ENCODE measurements around the gene LAP3.

LAP3 gene

GRCh38 chr4:17605236-17605635 is 28.2 kb downstream of the LAP3 start:
- CTCF ChIA-PET, result no interaction called here
- POLR2A ChIA-PET, result interaction anchor here (1.1 kb wide), 1 partner anchor 9 kb away, joined by 5 read pairs; the partner anchor contains the start of gene MED28

GRCh38 chr4:17613761-17614415 is 36.9 kb downstream of the LAP3 start:
- ChIA-PET CTCF (no interaction called here), POLR2A (interaction anchor here (0.7 to 1.6 kb wide), 9 partner anchors 8 to 225 kb away, joined by 3 to 8 read pairs (median 3); partner anchors contain the start of genes DCAF16, LAP3 and NCAPG)
- peak; percentile 47 for DNase-seq (ENCODE audit: extremely low spot score)
- TF ChIP-seq ZNF384 (IDR thresholded peaks at IDR 0.05) (peak; percentile 84), PKNOX1 (IDR thresholded peaks at IDR 0.05) (no peak)

More at GRCh38 chr4:17605236-17605635, 28.2 kb downstream of the LAP3 start:
- no peak for DNase-seq (ENCODE audit: extremely low spot score)
- TF ChIP-seq ARNT (IDR thresholded peaks at IDR 0.05) (no peak), SP1 (IDR thresholded peaks at IDR 0.05) (no peak), BHLHE40 (IDR thresholded peaks at IDR 0.05; ENCODE audit: borderline replicate concordance) (no peak), FOXM1 (IDR thresholded peaks at IDR 0.05; ENCODE audit: borderline replicate concordance) (no peak), ZNF384 (IDR thresholded peaks at IDR 0.05) (no peak), PKNOX1 (IDR thresholded peaks at IDR 0.05) (no peak), SUZ12 (IDR thresholded peaks at IDR 0.05) (no peak), ELF4 (IDR thresholded peaks at IDR 0.05) (no peak), TARDBP (IDR thresholded peaks at IDR 0.05) (no peak), FOXK2 (IDR thresholded peaks at IDR 0.05) (no peak), FOXA1 (IDR thresholded peaks at IDR 0.05) (no peak), LEF1 (IDR thresholded peaks at IDR 0.05; ENCODE audit: borderline replicate concordance) (no peak)

- peak; percentile 76 for TF ChIP-seq ELF4 (IDR thresholded peaks at IDR 0.05)
- TF ChIP-seq SP1 (IDR thresholded peaks at IDR 0.05), result no peak
- DNase-seq (ENCODE audit: extremely low spot score), result peak; percentile 99
- ChIA-PET CTCF (interaction anchor here (0.7 kb wide), 1 partner anchor 19 kb away, joined by 3 read pairs; no protein-coding TSS in a partner anchor), POLR2A (interaction anchor here (0.7 to 1.6 kb wide), 9 partner anchors 9 to 224 kb away, joined by 3 to 8 read pairs (median 3); partner anchors contain the start of genes DCAF16, LAP3 and NCAPG)
These were observed 37.7 kb downstream of the LAP3 start, which contains the start of gene MED28 for GRCh38 chr4:17614416-17615299. Gene MED28, plus strand, starts transcription at chr4:17614641. Its CDS starts 14 bp downstream, at chr4:17614655.

- no peak for DNase-seq (ENCODE audit: extremely low spot score)
- POLR2A ChIA-PET, result no interaction called here
- CTCF ChIA-PET, result no interaction called here
- TF ChIP-seq FOXK2 (IDR thresholded peaks at IDR 0.05) (no peak), NFRKB (IDR thresholded peaks at IDR 0.05) (no peak), PKNOX1 (IDR thresholded peaks at IDR 0.05) (no peak), L3MBTL2 (conservative IDR thresholded peaks at IDR 0.05) (no peak), SP1 (IDR thresholded peaks at IDR 0.05) (no peak), FOXM1 (IDR thresholded peaks at IDR 0.05; ENCODE audit: borderline replicate concordance) (no peak), TARDBP (IDR thresholded peaks at IDR 0.05) (no peak), CTBP1 (IDR thresholded peaks at IDR 0.05; ENCODE audit: borderline replicate concordance) (no peak), BHLHE40 (IDR thresholded peaks at IDR 0.05; ENCODE audit: borderline replicate concordance) (no peak), ARNT (IDR thresholded peaks at IDR 0.05) (no peak), LEF1 (IDR thresholded peaks at IDR 0.05; ENCODE audit: borderline replicate concordance) (no peak), ZNF384 (IDR thresholded peaks at IDR 0.05) (no peak), SUZ12 (IDR thresholded peaks at IDR 0.05) (no peak), FOXA1 (IDR thresholded peaks at IDR 0.05) (no peak), ELF4 (IDR thresholded peaks at IDR 0.05) (no peak)
These were observed 39.3 kb downstream of the LAP3 start for GRCh38 chr4:17616283-17616682.

- DNase-seq (ENCODE audit: extremely low spot score), result no peak
- ChIA-PET CTCF (no interaction called here), POLR2A (no interaction called here)
- no peak for TF ChIP-seq L3MBTL2 (conservative IDR thresholded peaks at IDR 0.05)
- TF ChIP-seq FOXA1 (IDR thresholded peaks at IDR 0.05), result no peak
- no peak for TF ChIP-seq SP1 (IDR thresholded peaks at IDR 0.05)
- TF ChIP-seq NFRKB (IDR thresholded peaks at IDR 0.05), result no peak
- TF ChIP-seq ARNT (IDR thresholded peaks at IDR 0.05), result no peak
- no peak for TF ChIP-seq CTBP1 (IDR thresholded peaks at IDR 0.05; ENCODE audit: borderline replicate concordance)
- TF ChIP-seq FOXK2 (IDR thresholded peaks at IDR 0.05), result no peak
- TF ChIP-seq FOXM1 (IDR thresholded peaks at IDR 0.05; ENCODE audit: borderline replicate concordance), result no peak
- no peak for TF ChIP-seq LEF1 (IDR thresholded peaks at IDR 0.05; ENCODE audit: borderline replicate concordance)
- TF ChIP-seq TARDBP (IDR thresholded peaks at IDR 0.05), result no peak
- TF ChIP-seq SUZ12 (IDR thresholded peaks at IDR 0.05), result no peak
- no peak for TF ChIP-seq PKNOX1 (IDR thresholded peaks at IDR 0.05)
- no peak for TF ChIP-seq ELF4 (IDR thresholded peaks at IDR 0.05)
- no peak for TF ChIP-seq BHLHE40 (IDR thresholded peaks at IDR 0.05; ENCODE audit: borderline replicate concordance)
- TF ChIP-seq HDGF (IDR thresholded peaks at IDR 0.05; ENCODE audit: borderline replicate concordance), result no peak
- no peak for TF ChIP-seq ZNF384 (IDR thresholded peaks at IDR 0.05)
These were observed 41.9 kb downstream of the LAP3 start for GRCh38 chr4:17618926-17619325.
